HG03175 (cell line): Measurements from ENCODE around the gene DPYSL3.

ENCODE experiments used
- ATAC-seq: cut with Tn5 transposase; IDR thresholded peaks from one replicate; pipeline ENCODE4 v1.9.1; 2021; ENCODE audit warnings: mild to moderate bottlenecking, moderate library complexity; ENCODE audit not compliant: unreplicated experiment

Gene DPYSL3

DNA sequence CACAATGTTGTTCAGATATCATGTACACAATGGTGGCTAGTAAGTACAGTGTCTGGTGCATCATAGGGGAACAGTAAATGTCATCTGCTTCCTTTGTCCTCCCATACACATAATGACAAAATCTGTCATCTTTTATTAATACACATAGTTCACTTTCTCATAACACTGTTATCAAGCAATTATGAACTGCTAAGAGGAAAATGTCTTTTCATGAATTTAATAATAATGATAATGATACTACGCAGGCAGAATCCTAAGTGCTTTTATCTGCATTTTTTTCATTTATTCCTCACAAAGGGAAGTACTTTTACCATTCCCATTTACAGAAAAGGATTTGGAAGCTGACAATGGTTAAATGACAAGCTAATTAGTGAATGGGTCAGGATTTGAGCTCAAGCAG, 35.7 kb downstream of the DPYSL3 start:
- ATAC-seq = no peak

DNA sequence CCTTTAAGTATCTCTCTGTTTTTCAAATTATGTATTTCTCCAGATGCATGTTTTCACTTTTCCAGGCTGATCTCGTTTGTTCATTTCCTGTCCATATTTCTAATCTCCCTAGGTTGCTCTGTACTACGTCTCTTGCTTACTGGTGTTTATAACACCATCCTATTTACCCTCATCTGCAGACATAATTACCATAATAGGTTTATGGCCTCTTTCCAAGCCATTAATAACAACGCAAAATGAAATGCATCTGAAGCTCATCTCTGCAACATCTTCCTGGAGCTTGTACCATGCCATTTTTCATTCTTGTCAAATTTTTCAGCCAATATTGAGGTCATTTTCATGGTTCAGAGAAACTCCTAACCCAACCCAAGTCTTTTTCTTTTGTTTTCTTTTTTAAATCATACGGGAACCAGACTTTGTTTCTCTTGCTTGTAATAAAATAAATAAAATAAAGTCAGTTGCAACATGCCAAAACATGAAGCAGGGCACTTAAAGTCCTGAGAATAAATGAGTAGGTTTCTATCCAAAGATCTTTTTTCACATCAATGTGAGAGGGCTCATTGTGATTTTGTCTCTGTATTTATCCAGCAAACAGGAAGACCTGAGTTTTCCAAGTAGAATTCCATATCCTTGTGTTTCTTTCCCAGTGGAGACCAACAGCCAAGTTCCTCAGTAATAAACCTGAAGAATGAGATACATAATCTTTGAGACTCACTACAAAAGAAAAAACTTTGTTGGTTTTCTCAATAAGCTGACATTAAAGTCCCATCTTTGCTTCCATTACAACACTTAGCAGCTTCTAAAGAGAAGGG, 37.0 kb downstream of the DPYSL3 start:
- ATAC-seq = no peak

DNA sequence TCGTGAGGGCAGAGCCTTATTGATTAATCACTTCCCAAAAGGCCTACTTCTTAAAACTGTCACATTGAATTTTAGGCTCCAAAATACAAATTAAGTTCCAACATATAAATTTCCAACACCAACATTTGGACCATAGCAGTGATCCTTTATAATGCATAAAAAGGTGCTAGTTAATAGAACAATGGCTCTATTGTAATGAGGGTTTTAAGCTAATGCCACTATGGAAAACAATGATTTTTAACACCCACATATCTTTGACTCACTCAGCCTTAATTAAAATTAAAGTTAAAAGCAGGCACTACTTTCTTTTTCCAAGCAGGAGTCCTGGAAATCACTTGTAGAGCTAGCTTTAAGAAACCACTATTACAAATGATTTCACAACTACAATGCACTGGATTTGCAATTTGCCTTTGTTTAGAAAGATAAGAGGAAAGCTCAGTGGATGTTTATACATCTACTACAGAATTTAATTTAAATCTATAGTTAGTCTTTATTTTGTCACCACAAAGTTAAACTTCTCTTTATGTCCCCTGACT, 41.8 kb downstream of the DPYSL3 start:
- no peak for ATAC-seq

DNA sequence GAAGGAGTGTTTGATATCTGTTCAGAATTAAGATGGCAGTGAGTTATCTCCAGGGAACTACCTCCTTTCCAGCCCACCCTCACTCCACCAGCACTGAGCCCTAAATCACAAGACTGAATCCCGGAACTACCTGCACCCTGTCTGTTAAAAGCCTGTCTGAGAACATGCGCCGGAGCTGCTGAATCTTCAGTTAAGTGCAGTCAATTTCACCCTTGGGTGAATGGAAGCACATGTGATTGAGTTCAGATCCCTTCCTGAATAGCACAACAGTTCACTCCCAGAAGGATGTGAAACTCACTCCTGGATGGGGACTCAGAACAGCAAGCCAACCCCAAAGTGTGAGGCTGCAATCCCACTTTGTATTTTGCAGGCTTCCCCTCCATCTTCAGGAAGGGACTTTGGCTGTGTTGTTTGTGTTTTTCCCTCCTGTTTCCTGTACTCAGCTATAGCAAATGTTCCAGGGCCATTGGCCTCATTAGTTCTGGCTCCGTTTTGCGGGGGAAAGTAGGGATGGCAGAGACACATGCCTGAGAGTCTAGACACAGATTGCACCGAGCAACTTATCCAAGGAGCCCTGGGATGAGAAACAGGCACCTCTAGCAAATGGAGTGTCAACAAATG, 43.4 kb downstream of the DPYSL3 start:
- ATAC-seq = no peak

DNA sequence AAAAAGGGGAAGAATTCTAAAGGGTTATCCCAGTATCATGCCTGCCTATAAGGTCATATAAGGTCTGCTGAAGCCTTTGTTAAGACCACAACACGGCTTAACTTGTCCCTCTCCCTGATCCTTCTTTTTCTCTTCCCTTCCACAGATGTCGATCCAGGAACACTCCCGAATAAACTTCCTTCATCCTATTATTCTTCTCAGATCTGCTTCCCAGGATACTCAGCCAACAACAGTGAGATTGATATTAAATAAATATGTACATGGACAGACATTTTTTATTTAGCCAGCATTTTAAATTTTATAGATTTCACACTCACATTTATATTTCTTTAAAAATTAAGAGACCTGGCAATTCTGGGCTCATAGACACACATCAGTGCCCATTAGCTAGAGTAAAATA, 44.1 kb downstream of the DPYSL3 start:
- no peak for ATAC-seq

DNA sequence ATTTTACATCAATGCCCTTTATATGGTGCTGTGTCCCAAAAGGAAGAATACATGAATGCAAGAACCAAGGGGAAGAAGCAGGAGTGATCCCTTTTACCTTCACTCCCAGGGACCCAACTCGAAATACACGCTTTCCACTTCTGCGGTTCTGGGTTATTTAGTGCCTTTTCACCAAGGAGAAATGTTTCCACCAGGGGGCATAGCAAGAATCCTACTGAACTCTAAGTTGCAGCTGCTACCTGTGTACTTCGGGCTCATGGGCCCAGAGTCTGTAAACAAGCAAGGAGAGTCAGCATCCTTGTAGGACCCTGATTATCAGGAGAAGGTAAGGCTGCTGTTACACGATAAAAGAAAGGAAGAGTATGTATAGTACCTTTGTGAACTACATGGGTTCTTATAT, 45.7 kb downstream of the DPYSL3 start:
- no peak for ATAC-seq

DNA sequence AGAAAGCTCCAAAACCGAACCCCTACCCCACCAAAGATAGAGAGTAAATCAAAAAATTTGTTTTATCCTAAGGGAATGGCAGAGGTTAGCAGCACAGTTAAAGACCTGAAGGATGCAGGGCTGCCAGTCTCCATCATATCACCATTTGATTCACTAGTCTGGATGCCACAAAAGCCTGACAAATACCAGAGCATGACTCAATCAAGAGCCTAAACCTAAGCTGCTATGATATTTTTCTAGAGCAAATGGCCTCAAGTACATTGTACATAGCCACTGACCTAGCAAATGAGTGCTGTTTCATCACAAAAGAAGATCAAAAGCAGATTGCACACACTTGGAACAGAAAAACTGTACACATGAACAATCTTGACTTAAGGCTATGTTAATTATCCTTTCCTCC, 48.0 kb downstream of the DPYSL3 start:
- ATAC-seq = no peak

DNA sequence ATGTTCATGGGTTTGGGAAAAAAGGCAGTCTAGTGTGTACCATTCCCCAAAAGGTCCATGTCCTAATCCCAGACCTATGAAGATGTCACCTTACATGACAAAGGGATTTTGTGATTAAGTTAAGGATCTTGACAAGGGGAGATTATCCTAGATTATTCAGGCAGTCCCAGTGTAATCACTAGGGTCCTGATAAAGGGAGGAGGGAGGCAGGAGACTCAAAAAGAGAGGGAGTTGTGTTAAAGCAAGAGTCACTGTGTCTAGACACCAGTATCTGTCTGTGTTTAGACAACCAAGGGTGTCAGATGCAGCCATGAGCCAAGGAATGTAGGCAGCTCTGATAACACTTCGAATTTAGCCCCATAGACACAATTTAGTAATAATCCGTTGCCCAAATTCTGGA, 49.5 kb downstream of the DPYSL3 start:
- ATAC-seq = no peak

DNA sequence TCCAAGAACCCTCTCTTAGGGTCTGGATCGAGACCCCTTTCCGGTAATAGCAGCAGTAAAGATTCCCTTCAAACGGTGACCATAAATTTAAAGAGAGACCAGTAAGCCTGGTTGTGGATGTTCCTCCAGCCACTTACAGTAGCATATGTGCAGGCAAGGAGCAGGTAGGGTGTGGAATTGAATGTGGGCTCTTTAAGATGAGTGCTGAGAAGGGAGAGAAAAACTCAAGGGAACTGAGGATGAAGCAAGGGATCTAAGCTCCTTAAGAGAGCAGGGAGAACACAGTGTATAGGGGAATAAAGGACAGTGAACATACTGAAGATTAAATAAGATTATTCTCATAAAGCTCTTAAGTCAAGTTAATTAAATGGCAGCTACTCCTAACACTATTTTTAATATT, 51.3 kb downstream of the DPYSL3 start:
- ATAC-seq = no peak

DNA sequence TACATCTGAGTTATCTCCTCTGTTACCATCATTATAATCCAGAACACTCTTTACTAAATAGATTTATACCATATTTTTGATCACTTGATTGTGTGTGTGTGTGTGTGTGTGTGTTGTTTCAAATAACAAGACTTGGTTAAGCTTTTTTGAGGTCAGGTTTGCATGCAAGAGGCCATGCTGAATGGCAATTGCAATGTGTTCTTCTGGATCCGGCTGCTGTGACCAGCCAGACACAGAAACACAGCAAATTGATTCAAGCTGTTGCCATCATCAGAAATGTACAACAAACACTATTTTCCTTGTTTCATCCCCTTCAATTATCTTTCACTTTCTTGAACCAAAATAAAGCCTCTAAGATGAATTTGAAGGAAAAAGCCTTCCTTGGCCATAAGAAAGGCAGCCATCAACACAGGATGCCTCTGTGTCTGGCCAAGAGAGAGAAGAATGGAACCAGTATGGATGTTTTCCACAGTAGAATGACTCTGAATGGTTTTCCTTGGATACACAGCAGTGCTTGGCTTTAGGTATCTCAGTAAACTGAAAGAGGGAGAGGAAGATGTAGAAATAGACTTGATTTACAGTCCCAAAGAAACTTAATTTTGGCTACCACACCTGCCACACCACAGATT, 53.9 kb downstream of the DPYSL3 start:
- no peak for ATAC-seq

DNA sequence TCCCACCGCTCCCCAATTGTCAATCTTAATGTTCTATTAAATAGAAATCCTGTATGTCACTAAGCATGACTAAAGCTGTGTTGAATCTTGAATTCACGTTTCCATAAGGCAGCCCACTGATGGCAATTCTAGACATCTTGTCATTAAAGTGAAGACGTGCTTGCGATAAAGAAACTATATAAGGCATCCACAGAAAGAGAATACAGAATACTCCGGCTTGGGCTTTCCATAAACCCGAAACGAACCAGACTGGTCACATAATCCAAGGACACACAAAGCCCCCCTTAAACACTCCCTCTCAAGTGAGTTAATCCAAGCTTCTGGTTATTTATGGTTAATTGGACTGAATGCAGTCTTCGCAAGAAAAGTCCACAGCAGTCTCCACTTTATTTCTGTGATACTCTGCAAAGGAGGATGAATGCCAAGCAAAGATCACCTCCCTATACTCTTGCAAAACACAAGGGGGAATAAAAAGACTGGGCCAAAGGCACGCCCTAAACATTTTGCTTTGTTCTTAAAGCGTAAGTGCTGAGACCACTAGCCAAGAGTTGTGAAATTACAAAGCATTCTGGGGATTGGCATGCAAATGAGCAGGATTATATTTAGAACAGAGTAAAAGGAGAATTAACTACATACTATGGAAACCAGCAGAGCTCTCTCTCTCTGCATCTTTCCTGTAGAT, 54.7 kb downstream of the DPYSL3 start:
- ATAC-seq = no peak

DNA sequence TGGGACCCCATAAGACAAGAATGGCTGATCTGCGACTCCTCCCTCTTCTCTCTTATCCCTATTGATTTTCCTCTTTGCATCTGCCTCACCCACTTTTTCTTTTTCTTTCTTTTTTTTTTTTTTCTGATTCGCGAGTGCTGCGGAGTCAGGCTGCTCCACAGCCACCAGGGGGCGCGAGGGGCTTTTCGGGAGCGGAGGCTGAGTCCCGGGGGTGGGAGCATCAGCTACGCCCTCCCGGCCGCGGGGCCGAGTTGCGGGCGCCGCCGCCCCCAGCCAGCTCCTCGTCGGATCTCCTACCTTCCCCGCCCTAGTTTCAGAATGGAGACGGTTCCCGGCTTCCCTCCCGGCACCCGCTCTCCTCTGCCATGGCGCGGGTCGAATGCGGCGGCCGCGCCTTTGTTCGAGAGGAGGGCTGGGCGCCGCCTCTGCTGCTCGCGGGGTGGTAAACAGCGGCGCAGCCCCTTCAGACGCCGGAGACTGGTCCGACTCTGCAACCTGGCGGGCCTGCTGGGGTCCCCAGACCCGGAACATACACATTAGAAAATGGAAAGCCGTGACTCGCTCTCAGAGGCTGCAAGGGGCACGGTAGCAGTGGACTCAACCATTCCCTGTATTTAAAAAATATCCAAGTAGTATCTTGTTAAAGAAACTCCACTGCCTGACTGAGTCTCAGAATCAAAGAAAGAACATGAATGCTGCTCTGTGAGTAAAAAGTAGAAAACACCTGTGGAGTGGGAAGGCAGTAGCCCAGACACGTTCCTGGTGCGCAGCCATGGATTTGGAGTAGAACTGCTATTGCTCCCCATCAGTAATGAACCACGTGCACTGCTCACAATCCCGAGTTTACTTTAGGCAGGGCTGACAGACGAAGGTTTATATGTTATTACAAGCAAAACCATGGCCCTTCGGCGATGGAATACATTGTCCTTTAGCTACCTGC, 55.7 kb downstream of the DPYSL3 start:
- peak; percentile 78 for ATAC-seq

DNA sequence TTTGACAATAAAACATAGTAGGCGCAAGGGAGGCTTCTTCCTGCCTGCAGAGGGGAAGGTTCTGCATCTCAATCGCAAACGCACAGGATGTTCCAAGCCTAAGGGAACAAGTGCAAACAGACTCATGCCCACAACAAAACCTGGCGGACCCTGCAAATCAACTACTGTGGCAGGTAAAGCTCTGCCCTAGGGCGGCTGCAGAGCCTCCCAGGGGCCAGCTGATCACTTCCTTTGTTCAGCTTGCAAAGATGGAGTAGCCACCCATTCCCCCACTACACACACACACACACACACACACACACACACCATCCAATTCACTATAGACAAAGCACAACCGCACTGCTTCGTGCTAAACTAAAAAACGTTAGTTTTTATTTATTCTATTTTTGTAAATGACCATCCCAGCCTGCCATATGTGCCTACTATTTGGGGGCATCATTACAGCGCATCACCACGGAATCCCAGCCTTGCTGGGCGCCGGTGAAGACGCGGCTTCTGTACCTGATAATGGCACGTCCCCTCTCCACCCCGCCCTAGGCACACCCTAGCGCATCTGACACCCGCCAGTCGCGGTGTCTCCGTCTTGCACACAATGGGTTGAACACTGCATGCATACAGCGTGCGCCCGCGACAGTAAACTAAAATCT, 57.6 kb downstream of the DPYSL3 start:
- ATAC-seq = no peak

DNA sequence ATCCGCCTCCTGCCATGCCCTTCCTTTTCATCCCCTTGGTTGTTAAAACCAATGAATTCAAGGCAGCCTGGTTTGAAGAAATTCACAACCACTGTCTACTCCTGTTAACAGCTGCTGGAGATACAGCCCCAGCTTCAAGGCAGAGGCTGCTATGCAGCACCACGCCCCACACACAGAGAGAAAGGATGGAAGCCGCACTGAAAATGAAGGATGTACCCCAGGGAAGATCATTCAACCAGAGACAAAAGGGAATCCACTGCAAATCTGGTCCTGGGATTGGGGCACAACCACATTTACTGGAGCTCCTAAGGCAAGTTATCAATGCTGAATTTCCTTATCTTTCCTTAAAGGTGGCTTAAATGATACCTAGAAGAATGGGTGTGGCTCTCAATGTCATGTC, 58.7 kb downstream of the DPYSL3 start:
- ATAC-seq = no peak

DNA sequence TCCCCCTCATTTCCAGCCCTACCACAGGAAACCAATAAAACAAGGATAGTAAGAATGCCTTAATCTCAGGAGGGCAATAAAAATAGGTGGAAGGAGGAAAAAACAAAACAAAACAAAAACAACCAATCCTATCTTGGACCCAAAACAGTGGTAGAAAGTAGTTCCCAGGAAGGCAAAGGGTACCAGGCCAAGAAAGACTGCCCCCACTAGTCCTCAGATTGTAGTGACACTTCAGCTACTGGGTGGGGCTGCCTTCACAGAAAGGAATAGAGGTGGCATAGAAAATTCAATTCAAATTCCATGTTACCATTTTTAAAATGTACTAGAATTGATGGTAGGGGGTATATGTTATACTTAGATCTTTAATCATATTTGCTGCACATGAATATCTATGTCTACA, 59.3 kb downstream of the DPYSL3 start:
- no peak for ATAC-seq

DNA sequence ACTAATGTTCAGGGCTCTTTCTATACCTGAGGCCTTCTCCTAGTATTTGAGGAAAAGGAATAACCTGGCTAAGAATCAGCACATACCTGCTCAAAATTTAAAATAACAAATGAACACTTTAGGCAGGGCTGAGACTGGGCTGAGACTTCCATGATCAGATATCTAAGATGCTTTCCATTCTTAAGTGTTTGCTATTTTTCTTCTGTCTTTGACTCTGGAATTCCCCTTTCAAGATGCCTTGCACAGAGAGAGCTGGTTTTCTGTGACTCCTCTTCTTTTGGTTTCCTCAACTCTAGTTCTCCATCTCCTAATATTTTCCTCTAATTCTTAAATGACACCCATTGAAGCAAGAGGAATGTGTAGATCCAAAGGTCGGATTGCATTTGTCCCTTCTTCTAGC, 61.1 kb downstream of the DPYSL3 start:
- no peak for ATAC-seq

DNA sequence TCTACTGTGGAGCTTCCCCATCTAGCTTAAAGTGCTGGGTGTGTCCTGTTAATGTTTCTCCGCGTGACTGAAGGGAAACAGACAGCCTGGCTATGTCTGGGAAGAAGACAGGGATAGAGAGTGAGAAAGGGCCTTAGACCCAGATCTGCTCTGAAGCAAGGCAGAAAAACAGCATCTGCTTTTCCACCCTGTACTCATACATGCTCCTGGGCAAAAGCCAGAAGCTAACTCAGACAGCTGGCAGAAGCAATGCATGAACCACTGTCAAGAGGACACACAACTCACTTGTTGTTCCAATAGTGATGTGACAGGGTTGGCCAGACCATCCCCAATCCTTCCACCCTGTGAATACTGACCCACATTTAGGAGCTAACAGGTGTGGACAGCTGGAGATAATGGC, 63.3 kb downstream of the DPYSL3 start:
- ATAC-seq = no peak

DNA sequence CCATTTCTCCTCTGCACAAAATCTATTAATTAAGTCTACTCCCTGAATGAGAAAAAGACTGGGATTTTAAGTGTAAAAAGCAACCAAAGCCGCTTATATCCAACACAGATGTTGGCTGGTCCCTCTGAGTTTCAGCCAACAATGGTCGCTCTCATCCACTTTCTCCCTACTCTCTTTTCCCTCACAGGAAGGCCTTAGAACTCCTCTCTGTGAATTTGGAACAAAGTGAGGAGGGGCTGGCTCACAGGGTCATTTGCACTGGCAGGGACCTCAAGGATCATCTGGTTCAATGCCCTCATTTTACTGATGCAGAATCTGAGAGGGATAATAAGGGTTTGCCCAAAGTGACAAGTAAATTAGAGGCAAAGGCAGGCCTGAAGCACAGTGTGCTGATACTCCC, 64.0 kb downstream of the DPYSL3 start:
- no peak for ATAC-seq

DNA sequence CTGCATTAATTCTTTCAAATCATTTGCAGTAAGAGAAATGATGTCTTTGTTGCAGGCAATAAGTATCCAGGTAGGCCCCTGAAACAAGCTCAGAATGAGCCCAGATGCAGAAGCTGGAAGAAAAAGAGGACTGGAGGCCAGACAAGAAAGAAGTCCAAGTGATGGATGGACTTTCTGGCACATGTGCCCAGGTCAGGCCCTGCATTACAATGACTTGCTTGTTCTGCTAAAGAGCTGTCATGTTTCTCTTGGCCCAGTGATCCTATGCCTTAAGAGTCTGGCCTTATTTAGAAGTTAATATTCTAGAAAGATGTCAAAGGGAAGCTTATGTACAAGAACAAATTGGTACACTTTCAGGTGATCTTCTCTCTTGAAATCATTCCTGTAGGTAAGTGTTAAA, 64.8 kb downstream of the DPYSL3 start:
- no peak for ATAC-seq

DNA sequence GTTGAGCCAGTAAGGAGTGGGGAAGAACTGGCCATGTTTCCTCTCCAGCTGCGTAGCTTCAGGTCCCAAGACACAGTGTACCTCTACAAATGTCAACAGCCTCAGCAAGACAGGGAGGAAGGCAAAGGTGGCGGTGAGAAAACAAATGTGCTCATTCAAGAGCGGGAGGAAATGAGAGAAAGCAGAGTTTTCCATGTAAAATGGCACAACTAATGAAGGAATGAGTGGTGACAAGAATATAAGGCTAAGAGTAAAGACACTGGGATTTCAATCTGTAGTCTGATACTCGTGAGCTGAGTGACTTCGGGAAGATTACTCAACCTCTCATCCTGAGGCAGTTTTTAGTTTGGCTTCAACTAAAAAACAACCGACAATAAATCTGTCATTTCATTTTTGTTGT, 67.6 kb downstream of the DPYSL3 start:
- ATAC-seq = no peak
